Fibroblast of lung (primary cell): ENCODE measurements around the gene NEURL2. TPM values are rescaled to one million over a fixed set of nuclear protein-coding genes. Genes with fewer than 3 reads are reported as not detected.
A peak's percentile ranks its signal among the peaks of the same experiment; 100 is the strongest.

ENCODE experiments used
- DNase-seq, 2 donors: peaks; one replicate each; pipeline versions ENCODE4 v3.0.0 to v3.0.0-alpha.2; 2010; ENCODE audit warnings: low read depth in 2 of 2
- H2AFZ ChIP-seq: 2 replicates; pipeline ENCODE4 v1.5.1; 2012; ENCODE audit warnings: low read length, control low read depth, inconsistent platforms
- H3K27ac ChIP-seq: 2 replicates; pipeline ENCODE4 v1.5.1; 2011; ENCODE audit warnings: low read length, control low read depth; ENCODE audit not compliant: insufficient read depth
- H3K27me3 ChIP-seq: 2 replicates; pipeline ENCODE4 v1.5.1; 2011; ENCODE audit warnings: mild to moderate bottlenecking, low read length; ENCODE audit not compliant: control insufficient read depth, insufficient read depth
- H3K36me3 ChIP-seq: 2 replicates; pipeline ENCODE4 v1.5.1; 2011; ENCODE audit warnings: low read length; ENCODE audit not compliant: control insufficient read depth, insufficient read depth
- H3K4me1 ChIP-seq: 2 replicates; pipeline ENCODE4 v1.5.1; 2011; ENCODE audit warnings: low read length; ENCODE audit not compliant: control insufficient read depth, insufficient read depth; ENCODE audit errors: extremely low read depth
- H3K4me2 ChIP-seq: 2 replicates; pipeline ENCODE4 v1.5.1; 2011; ENCODE audit warnings: low read length, control low read depth; ENCODE audit not compliant: insufficient read depth; ENCODE audit errors: extremely low read depth
- H3K4me3 ChIP-seq, 4 experiments: fragments of 200-600 bp in 1 of 4; sonication (generic) in 1 of 4; replicated peaks in 1 of 4; 2 replicates each; pipeline ENCODE4 v1.5.1; 2011 to 2016; ENCODE audit warnings: low read length in 4 of 4, low read depth in 3 of 4, mild to moderate bottlenecking in 3 of 4, control low read depth in 2 of 4, inconsistent platforms in 1 of 4, mixed read lengths in 1 of 4; ENCODE audit not compliant: insufficient read depth in 1 of 4; ENCODE audit errors: control extremely low read depth in 1 of 4
- H3K79me2 ChIP-seq: 2 replicates; pipeline ENCODE4 v1.5.1; 2012; ENCODE audit warnings: mild to moderate bottlenecking, low read length, inconsistent platforms; ENCODE audit not compliant: control insufficient read depth, insufficient read depth
- H3K9ac ChIP-seq: 2 replicates; pipeline ENCODE4 v1.5.1; 2011; ENCODE audit warnings: mild to moderate bottlenecking, low read length, control low read depth; ENCODE audit not compliant: insufficient read depth
- H3K9me3 ChIP-seq: 2 replicates; pipeline ENCODE4 v1.5.1; 2012; ENCODE audit warnings: low read depth, low read length; ENCODE audit not compliant: control insufficient read depth, insufficient read depth
- H4K20me1 ChIP-seq: 2 replicates; pipeline ENCODE4 v1.5.1; 2011; ENCODE audit warnings: low read length; ENCODE audit not compliant: control insufficient read depth, insufficient read depth; ENCODE audit errors: extremely low read depth
- CTCF ChIP-seq, 2 donors: IDR thresholded peaks in 1 of 2; conservative IDR thresholded peaks in 1 of 2; 1 replicate in 1 of 2; 2 replicates in 1 of 2; pipeline ENCODE4 v1.5.1; 2011 to 2012; ENCODE audit warnings: low read length in 2 of 2, control low read depth in 1 of 2, inconsistent platforms in 1 of 2, low read depth in 1 of 2, mild to moderate bottlenecking in 1 of 2
- EZH2 ChIP-seq: IDR thresholded peaks from 2 replicates; pipeline ENCODE4 v1.5.1; 2012; ENCODE audit warnings: low read length, control low read depth, mild to moderate bottlenecking; ENCODE audit errors: missing control alignments
- polyA minus RNA-seq: library from RNA; depleted of rRNA, polyadenylated mRNA; stranded (reverse); fragments of >200 nt; gene quantifications from 2 replicates; pipeline ENCODE4 v1.2.3, GENCODE V29; 2011; ENCODE audit warnings: low replicate concordance
- polyA plus RNA-seq, 2 donors: library from polyadenylated mRNA; depleted of rRNA in 1 of 2; stranded (reverse) in 1 of 2; unstranded in 1 of 2; fragments of >200 nt; gene quantifications; 2 replicates each; pipeline ENCODE4 v1.2.1, GENCODE V29; 2011 to 2012; ENCODE audit warnings: missing spikeins in 1 of 2
- total RNA-seq: library from RNA; depleted of rRNA; stranded (reverse); fragments of >200 nt; gene quantifications from 2 replicates; pipeline ENCODE4 v1.2.1, GENCODE V29; 2014

Gene NEURL2
- total RNA-seq = 7.1 and 8.0 TPM in 2 replicates
- polyA plus RNA-seq = 0.75 and 0.77 TPM in 2 replicates
- polyA plus RNA-seq (2012) = 2.0 and 2.1 TPM in 2 replicates
- polyA minus RNA-seq = 0.31 TPM in 1 of 2 replicates, not detected in the other

GRCh38 chr20:45890985-45891983 lies at the start of gene NEURL2, which contains the start of gene CTSA:
TSS of gene NEURL2 (minus strand) at chr20:45891208. CDS start at chr20:45890991, 217 bp downstream.
TSS of gene CTSA (plus strand) at chr20:45891335. CDS start at chr20:45891569, 234 bp downstream.
- Histone ChIP-seq H3K9ac (peak within 1 kb of the TSS; percentile 76), H3K9me3 (no peaks in the 10 kb centered on the region), H3K27me3 (no peaks in the 10 kb centered on the region), H3K27ac (peak within 1 kb of the TSS; percentile 78), H3K79me2 (peaks cover 11% of the 10 kb centered on the region), H3K4me2 (peak within 1 kb of the TSS; percentile 96), H3K36me3 (peaks cover 22% of the 10 kb centered on the region), H3K4me3 (peak within 1 kb of the TSS; percentile 77 to 97 (median 84)), H4K20me1 (no peaks in the 10 kb centered on the region), H2AFZ (peak within 1 kb of the TSS; percentile 50), H3K4me1 (peaks cover 8% of the 10 kb centered on the region)
- no peak for TF ChIP-seq EZH2
- TF ChIP-seq CTCF (conservative IDR thresholded peaks at IDR 0.05 in 1 of 2, IDR thresholded peaks at IDR 0.05 in 1 of 2; ENCODE audit: low read depth in 1 of 2, low read length in 2 of 2) = no peak
- peak; percentile 88 to 95 for DNase-seq

GRCh38 chr20:45940469-45940868 lies 49.5 kb upstream of the NEURL2 start:
- Histone ChIP-seq H3K27ac (no peak overlapping the region), H3K4me2 (no peak overlapping the region), H3K36me3 (peaks cover 37% of the 10 kb centered on the region), H3K79me2 (peaks cover 12% of the 10 kb centered on the region), H3K27me3 (no peaks in the 10 kb centered on the region), H2AFZ (no peak overlapping the region), H4K20me1 (no peaks in the 10 kb centered on the region), H3K4me3 (no peak overlapping the region), H3K4me1 (peaks cover 2% of the 10 kb centered on the region), H3K9ac (no peak overlapping the region), H3K9me3 (no peaks in the 10 kb centered on the region)
- TF ChIP-seq EZH2 (no peak), CTCF (conservative IDR thresholded peaks at IDR 0.05 in 1 of 2, IDR thresholded peaks at IDR 0.05 in 1 of 2; ENCODE audit: low read depth in 1 of 2, low read length in 2 of 2) (no peak)
- no peak for DNase-seq

GRCh38 chr20:45940053-45940452 lies 49.0 kb upstream of the NEURL2 start:
- no peak overlapping the region for H3K4me2 ChIP-seq
- no peak for DNase-seq
- no peak overlapping the region for H3K27ac ChIP-seq
- no peaks in the 10 kb centered on the region for H4K20me1 ChIP-seq
- peaks cover 12% of the 10 kb centered on the region for H3K79me2 ChIP-seq
- no peak overlapping the region for H3K9ac ChIP-seq
- no peaks in the 10 kb centered on the region for H3K27me3 ChIP-seq
- peaks cover 2% of the 10 kb centered on the region for H3K4me1 ChIP-seq
- H2AFZ ChIP-seq = no peak overlapping the region
- no peak for TF ChIP-seq CTCF (conservative IDR thresholded peaks at IDR 0.05 in 1 of 2, IDR thresholded peaks at IDR 0.05 in 1 of 2; ENCODE audit: low read depth in 1 of 2, low read length in 2 of 2)
- no peak for TF ChIP-seq EZH2
- H3K36me3 ChIP-seq = peaks cover 35% of the 10 kb centered on the region
- H3K9me3 ChIP-seq = no peaks in the 10 kb centered on the region
- no peak overlapping the region for H3K4me3 ChIP-seq
